GM12864 (cell line): ENCODE results near the gene OPCML.

Experiments used
- DNase-seq: peaks from one replicate; pipeline ENCODE4 v3.0.0-alpha.2; 2011; ENCODE audit warnings: low read depth
- H3K4me3 ChIP-seq: 2 replicates; pipeline ENCODE4 v1.5.1; 2011; ENCODE audit warnings: mild to moderate bottlenecking, low read depth, low read length, control low read depth
- TF ChIP-seq, protein P1 (sequence below): IDR thresholded peaks from 2 replicates; pipeline ENCODE4 v1.5.1; 2011; ENCODE audit warnings: low read depth, mild to moderate bottlenecking, moderate library complexity, low read length, control low read depth, inconsistent platforms; ENCODE audit errors: missing control alignments

The OPCML gene

DNA sequence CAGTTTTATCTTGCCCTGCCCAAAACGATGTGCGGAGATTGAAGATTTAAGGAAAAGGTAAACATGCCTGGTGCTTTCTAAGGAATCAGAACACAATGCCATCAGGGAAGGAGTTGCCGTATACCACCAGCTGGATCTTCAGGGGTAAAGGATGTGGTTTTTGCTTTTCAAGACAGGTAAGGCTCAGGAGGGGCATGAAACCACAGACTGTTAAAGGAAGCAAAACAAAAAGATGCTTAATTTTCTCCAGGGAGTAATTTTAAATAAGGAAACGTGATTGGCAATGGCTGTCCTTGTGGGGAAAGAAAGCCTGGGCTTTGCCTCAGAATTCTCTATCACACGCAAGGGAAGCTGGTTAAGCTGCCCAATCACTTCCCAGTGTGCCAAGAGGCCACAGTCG, 655.6 kb downstream of the OPCML start:
- DNase-seq = no peak
- H3K4me3 ChIP-seq = no peak overlapping the region
- TF ChIP-seq, protein P1, sequence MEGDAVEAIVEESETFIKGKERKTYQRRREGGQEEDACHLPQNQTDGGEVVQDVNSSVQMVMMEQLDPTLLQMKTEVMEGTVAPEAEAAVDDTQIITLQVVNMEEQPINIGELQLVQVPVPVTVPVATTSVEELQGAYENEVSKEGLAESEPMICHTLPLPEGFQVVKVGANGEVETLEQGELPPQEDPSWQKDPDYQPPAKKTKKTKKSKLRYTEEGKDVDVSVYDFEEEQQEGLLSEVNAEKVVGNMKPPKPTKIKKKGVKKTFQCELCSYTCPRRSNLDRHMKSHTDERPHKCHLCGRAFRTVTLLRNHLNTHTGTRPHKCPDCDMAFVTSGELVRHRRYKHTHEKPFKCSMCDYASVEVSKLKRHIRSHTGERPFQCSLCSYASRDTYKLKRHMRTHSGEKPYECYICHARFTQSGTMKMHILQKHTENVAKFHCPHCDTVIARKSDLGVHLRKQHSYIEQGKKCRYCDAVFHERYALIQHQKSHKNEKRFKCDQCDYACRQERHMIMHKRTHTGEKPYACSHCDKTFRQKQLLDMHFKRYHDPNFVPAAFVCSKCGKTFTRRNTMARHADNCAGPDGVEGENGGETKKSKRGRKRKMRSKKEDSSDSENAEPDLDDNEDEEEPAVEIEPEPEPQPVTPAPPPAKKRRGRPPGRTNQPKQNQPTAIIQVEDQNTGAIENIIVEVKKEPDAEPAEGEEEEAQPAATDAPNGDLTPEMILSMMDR = no peak

DNA sequence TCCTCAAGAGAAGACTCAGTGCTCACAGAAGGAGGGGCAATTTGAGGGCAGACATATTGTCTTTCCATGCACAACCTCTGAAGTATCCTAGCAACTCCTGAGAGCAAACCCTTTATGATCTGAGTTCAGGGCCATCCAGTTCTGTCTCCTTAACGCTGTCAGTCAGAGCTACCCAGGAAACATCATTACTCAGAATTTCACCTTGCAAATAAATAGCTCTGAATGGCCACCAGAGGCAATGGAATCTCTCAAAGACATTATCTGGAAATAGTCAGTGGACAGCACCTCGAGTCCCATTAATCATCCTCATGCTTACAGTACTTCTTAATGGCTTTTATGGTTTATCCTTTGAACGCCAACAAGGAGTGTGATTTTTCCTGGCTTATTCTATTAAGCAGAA, 656.1 kb downstream of the OPCML start:
- TF ChIP-seq, protein P1 = no peak
- no peak for DNase-seq

DNA sequence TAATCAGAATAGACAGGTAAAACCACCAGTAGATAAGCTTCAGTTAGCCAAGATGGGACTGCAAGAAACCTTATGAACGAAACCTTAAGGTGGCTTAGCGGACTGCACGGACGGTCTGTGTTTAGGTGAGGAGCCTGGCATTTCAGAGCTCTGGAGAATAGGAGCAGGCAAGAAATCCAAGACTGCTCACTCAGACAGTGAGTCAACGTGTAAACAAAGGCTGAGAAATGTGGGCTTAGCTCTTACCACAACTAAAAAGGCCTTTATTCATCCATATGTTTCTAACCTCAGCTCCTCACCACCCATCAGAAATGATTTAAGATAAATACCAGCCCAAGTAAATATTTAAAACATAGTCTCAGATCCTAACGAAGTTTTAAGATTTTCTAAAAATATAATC, 657.7 kb downstream of the OPCML start:
- H3K4me3 ChIP-seq = no peak overlapping the region
- DNase-seq = no peak
- TF ChIP-seq, protein P1 = no peak

More for the DNA sequence above, 656.1 kb downstream of the OPCML start:
- H3K4me3 ChIP-seq = no peak overlapping the region

DNA sequence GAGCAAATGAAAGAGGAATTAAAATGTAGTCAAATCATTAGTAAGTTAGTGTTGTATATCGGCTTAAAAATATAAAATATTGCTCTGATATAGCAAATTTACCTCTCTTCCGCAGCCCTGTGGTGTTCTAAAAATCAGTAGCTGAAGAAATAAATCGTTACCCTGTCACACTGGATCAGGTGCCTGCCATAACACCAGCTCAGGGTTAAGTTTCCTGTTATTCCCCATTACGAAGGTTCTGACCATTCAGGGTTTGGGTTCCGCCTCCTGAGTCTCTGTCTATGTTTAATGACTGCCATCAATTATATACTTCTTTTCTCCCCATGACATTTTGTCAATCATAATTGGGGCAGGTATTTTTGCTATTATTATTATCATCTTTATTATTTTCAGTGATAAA, 658.5 kb downstream of the OPCML start:
- DNase-seq = no peak
- no peak overlapping the region for H3K4me3 ChIP-seq
- TF ChIP-seq, protein P1 = no peak

DNA sequence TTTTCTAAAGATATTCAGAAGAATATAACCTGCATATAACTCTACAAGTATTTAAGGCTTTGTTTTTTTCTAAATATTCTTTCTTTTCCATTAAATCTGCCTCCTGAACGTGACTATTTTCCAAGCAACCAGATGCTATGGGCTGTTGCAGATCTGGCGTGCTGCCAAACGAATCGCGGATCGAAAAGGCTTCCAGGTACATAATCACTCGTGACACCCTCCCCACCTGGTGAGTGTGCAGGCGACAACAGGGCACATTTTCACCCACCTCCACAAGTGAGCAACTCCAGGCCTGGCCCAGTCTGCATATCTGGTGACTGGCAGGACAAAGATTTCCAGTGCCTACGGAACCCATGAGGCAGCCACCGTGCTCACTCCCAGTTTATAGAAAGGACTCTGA, 660.1 kb downstream of the OPCML start:
- no peak overlapping the region for H3K4me3 ChIP-seq
- TF ChIP-seq, protein P1 = no peak
- DNase-seq = no peak

DNA sequence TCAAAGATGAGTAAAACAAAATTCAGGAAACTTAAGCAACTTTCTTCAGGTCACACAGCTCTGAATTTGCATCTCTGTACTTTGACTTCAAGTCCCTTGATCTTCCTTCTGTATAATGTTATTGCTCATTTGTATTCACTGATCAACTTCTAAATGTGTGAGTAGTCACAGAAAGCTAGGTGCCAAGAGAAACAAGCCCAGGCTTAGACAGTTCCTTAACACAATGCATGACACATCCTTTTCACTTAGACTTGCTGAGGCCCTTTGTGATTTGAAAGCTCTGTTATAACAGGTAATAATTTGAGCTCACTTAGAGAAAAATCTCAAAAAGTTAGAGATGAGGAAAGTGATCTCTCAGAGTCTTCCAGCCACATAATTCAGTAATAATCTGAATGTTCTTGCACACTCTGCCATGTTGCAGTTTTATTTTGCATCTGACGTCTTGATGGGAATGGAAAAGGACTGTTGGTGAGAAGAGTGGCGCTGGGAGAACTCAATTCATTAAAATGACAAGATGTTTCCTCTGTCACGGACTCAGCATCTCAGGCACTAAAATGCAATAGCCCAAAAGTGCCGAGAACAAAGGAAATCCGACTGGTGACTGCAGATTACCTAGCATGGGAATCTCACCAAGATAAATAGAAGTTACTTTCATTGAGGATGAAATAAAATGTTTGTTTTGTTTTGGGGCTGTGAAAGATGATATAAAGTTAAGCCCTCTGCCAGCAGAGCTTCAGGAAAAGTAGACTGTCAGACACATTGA, 665.3 kb downstream of the OPCML start:
- no peak overlapping the region for H3K4me3 ChIP-seq
- no peak for DNase-seq
- TF ChIP-seq, protein P1 = no peak

DNA sequence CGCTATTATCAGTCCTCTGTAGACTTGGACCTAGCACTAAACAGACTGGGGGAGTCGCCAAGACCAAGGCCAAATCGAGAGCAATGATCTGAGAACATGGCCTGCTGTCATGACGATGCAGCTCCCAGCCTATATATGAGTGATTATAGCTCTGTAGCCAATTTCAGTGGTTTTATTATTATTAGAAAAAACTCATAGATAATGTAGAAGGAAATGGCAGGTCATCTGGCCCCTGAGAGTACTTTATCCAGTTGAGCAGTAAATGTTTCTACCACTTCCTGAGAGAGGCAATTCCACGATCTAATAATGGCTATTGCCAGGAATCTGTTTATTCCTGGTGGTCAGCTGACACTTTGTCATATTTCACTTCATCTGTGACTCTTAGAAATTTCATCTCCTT, 666.7 kb downstream of the OPCML start:
- H3K4me3 ChIP-seq = no peak overlapping the region
- DNase-seq = no peak
- TF ChIP-seq, protein P1 = no peak
